GM21737 (cell line): Measurements from ENCODE around the gene ARL5C.
"Not testable (repeated sequence)": the region's sequence is repeated elsewhere in the genome, so short reads cannot be mapped to it uniquely, and the experiment has no call there.

Experiments
- ATAC-seq: cut with Tn5 transposase; IDR thresholded peaks from one replicate; pipeline ENCODE4 v1.9.1; 2021; ENCODE audit warnings: mild to moderate bottlenecking, moderate library complexity; ENCODE audit not compliant: unreplicated experiment

Gene ARL5C

DNA sequence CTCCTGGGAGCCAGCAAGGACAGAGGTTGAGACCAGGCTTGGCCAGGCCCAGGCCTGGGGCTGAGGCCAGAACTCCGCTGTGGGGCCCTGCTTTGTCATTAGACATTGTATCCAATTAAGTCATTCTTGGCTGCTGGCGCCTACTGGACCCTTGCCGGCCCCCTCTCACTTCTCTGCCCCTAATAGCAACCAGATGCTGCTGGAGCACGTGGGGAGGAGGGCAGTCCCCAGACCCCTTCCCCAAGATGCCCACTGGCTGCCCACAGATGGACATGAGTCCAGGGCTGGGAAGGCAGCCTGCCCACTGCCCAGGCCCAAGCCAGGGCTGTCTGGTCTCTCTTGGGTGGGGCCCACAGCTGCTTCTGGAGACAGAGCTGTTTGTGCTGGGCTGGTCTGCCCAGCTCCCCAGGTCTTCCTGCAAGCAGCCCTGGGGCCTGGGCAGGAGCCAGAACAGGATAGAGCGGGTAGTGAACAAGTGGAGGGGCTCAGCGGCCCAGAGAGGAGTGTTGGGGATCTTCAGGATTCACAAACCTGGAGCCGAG, 22.3 kb downstream of the ARL5C start:
- no peak for ATAC-seq

- ATAC-seq, result no peak
These were observed 23.9 kb downstream of the ARL5C start for GRCh38 chr17:39141915-39142664.

DNA sequence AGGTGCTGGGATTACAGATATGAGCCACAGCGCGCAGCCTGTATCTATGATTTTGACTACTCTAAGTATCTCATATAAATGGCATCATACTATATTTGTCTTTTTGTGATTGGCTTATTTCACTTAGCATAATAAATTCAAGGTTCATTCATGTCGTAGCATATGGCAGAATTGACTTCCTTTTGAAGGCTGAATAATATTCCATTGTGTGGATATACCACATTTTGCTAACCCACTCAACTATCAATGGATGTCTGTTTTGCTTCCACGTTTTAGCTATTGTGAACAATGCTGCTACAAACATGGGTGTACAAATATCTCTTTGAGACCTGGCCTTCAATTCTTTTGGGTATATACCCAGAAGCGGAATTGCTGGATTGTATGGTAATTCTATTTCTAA, 24.7 kb downstream of the ARL5C start:
- no peak for ATAC-seq

DNA sequence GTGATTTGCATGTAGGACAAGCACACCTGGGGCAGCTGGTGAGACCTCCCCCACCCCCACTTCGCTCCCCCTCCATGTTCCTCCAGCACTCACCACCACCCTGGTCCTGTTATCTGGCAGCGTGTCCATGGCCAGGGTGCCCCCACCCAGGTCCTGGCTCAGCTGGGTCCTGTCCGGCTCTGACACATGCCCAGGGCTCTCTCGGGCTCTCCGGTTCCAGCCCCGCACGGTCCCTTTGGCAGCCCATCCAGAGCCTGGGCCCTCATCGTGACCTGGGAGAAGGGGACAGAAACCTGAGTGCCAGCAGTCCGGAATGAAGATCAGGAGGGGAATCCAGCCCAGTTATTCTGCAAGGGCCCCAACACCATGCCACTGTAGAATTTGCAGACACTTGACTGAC, 26.4 kb downstream of the ARL5C start:
- ATAC-seq, result no peak

DNA sequence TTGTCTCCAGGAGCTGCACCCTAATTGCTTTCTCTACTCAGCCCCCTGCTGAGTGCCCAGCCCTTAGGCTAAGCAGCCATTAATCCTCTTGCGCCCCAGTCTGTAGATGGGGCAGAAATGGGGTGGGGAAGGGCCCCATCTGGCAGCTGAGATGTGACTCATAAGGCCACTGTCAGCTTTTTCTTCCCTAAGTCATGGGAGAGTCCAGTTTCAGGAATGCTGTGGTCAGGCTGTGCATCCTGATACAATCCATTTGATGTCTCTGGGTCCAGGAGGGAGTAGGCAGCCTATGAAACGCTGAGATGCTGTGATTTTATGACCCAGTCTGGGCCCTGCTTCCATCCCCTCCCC, 26.8 kb downstream of the ARL5C start:
- no peak for ATAC-seq

- no peak for ATAC-seq
These were observed 27.4 kb downstream of the ARL5C start for GRCh38 chr17:39138431-39139160.

DNA sequence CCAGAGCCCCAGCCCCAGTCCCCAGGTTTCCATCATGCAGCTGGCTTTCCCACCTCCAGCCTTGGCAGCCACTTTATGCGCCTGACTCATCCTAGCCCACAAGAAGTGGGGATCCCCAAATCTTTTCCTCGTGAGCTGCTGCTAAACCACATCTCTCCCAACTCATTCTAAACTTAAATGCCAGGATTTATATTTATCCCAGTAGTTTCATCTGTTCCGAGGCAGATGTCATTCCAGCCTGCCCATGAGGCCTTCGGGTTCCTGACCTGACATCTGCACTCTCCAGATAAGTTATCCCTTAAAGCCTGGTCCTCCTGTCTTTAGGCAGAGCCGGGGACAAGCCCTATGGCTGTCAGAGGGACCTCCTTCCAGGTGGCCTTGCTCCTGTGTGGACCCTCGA, 31.1 kb downstream of the ARL5C start:
- ATAC-seq, result no peak

DNA sequence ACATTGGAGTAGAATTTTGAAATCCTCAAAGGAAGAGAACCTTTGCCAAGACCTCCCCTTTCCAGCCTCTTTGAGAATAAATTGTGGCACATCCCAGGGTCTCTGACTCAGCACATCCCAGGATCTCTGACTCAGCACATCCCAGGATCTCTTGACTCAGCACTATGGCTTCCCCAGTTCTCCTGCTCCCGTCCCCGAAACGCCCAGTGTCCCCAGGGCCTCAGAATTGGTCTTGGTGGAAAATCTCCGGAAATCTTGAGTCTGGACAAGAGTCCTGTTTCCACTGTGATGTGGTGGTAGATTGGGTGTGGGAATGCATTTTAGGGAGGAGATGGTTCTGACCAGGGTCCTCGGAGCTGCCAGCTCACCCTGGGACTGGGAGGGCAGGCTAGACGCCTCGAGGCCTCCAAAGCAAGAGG, 33.8 kb downstream of the ARL5C start:
- ATAC-seq, result no peak

- ATAC-seq, result no peak
These were observed 34.3 kb downstream of the ARL5C start for GRCh38 chr17:39131616-39132015.

DNA sequence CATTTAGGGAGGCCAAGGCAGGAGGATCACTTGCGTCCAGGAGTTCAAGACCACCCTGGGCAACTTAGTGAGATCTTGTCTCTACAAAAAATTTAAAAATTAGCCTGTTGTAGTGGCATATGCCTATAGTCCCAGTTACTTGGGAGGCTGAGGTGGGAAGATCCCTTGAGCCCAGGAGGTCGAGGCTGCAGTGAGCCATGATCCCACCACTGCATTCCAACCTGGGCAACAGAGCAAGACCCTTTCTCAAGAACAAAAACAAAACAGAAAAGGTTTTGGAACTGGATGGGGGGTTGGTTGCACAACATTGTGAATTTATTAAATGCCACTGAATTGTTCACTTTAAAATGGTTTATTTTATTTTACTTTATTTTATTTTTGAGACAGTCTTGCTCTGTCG, 35.8 kb downstream of the ARL5C start:
- ATAC-seq, result no peak

DNA sequence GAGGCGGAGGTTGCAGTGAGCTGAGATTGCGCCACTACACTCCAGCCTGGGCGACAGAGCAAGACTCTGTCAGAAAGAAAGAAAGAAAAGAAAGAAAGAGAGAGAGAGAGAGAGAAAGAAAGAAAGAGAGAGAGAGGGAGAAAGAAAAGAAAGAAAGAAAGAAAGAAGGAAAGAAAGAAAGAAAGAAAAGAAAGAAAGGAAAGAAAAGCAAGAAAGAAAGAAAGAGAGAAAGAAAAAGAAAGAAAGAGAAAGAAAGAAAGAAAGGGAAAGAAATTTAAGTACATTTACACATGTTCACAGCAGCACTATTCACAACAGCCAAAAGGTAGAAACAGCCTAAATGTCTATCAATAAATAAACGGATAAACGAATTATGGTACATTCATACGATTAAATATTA, 36.4 kb downstream of the ARL5C start:
- not testable (repeated sequence) for ATAC-seq

DNA sequence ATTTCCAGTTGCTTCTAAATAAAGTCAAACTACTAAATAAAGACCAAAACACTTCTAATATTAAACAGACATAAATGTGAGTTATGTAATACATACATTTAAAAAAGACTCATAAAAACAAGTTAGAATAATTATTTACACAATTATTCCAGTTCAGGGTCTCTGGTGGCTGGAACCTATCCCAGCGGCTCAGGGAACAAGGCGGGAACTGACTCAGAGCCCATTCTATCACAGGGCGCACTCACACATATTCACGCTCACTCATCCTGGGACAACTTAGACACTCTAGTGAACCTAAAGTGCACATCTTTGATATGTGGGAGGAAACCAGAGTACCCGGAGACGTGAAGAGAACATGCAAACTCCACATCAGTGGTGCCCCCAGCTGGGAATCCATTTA, 39.5 kb downstream of the ARL5C start:
- no peak for ATAC-seq

GRCh38 chr17:39125143-39125875, 40.7 kb downstream of the ARL5C start:
- no peak for ATAC-seq

GRCh38 chr17:39123627-39124026, 42.3 kb downstream of the ARL5C start:
- no peak for ATAC-seq

DNA sequence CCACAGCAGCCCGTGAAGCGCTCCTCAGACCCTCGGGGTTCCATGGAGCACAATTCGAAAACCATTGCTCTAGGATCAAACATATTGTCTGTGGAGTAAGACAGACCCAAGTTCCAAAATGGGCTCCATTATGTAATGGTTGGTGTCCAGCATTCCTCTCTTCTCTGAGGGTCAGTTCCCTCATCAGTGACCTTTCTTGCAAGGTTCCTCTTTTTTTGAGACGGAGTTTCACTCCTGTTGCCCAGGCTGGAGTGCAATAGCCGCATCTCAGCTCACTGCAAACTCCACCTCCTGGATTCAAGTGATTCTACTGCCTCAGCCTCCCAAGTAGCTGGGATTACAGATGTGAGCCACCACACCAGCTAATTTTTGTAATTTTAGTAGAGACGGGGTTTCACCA, 43.0 kb downstream of the ARL5C start:
- ATAC-seq, result no peak

DNA sequence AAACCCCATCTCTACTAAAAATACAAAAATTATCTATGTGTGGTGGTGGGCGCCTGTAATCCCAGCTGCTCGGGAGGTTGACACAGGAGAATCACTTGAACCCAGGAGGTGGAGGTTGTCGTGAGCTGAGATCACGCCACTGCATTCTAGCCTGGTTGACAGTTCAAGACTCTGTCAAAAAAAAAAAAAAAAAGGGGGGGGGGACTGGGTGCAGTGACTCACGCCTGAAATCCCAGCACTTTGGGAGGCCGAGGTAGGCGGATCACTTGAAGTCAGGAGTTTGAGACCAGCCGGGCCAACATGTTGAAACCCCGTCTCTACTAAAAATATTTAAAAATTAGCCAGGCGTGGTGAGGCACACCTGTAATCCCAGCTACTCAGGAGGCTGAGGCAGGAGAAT, 44.0 kb downstream of the ARL5C start:
- not testable (repeated sequence) for ATAC-seq

DNA sequence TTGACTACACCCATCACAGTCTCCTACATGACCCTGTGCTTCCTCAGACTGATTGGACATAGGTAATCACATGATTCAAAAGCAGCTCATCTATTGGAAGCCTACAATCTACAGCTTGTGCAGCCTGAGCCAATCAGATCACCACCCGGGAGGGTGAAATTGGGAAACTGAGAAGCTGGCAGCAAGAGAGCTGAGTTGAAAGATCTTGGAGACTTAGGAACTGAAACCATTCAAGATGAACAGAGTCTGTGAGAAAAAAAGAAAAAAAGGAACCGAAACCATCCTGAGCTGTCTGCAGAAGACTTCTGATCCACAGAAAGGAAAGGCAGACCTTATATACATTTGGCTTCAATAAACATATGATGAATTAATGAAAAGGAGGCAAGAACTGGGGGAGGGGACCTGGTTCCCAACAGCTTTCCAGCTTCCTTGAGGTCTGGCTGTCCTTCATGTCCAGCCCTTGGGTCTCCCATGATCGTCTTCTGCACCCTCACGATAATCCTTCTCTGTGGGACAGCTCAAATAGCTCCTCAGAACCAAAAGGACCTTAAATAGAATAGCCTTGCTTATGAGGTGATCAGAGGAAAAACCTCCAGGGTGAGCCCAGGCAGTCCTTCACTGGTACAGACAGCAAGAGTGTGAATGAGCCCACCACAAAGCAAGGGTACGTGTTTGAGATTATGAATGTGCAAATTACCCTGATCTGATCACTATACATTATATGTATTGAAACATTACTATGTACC, 47.1 kb downstream of the ARL5C start:
- ATAC-seq, result peak; percentile 82

DNA sequence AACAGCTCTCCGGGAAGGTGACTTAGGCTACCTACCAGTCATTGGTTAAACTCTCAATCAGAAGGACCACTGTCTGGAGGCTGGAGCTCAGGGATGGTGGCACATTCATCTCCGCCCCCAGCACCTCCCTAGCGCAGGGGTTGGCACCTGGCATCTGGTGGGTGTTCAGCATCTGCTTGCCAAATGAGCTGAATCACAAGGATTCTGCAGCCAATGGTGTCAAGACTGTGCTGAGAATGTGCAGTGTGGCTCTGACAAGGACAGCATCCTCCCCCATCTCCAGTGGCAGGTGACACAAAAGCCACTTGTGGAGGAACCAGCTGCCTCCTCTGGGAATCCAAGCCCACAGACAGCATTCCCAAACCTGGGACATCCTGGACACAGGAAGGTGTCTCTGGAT, 49.7 kb downstream of the ARL5C start:
- ATAC-seq, result no peak

DNA sequence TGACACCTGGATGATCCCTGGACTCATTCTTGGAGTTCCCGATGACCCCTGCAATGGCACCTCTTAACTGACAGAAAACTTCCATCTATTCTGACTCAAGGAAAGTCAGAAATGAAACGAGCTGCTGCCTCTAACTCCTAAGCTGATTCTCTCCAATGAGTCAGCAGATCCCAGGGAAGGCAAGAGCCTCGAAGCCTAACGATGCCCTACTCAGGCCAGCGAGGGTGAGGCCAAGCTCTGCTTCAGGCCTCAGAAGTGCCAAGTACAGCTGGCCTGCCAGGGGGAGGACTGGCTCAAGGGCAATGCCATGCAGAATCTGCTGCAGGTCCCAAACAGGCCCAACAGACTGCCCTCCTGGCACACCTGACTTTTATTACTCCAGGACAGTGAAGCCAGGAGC, 50.8 kb downstream of the ARL5C start:
- no peak for ATAC-seq

DNA sequence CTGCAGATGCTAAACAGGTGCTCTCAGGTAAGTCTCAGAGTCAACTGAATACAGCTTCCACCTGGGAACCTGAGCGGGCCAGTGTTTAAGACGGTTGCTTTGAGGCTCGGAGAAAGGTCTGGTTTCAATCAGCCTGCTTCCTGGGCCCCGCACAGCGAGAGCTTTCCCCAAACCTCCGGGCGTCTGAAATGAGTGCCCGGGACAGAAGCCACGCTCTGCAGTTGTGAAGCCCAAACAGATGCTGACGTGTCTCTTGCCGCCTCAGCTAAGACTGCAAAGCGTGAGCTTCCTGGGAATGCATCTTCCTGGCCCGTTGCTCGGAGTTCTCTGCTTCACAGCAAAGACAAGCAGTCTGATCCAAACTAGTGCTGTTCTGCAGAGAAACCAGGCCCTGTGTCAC, 51.2 kb downstream of the ARL5C start:
- no peak for ATAC-seq

- ATAC-seq, result no peak
These were observed 52.1 kb downstream of the ARL5C start for GRCh38 chr17:39113871-39114270.
